HuH-7 (cell line): ENCODE data around the gene CCDC149.

Experiments
- DNase-seq: peaks from one replicate; pipeline ENCODE4 v3.0.0; 2011; ENCODE audit warnings: low spot score

The CCDC149 gene

DNA sequence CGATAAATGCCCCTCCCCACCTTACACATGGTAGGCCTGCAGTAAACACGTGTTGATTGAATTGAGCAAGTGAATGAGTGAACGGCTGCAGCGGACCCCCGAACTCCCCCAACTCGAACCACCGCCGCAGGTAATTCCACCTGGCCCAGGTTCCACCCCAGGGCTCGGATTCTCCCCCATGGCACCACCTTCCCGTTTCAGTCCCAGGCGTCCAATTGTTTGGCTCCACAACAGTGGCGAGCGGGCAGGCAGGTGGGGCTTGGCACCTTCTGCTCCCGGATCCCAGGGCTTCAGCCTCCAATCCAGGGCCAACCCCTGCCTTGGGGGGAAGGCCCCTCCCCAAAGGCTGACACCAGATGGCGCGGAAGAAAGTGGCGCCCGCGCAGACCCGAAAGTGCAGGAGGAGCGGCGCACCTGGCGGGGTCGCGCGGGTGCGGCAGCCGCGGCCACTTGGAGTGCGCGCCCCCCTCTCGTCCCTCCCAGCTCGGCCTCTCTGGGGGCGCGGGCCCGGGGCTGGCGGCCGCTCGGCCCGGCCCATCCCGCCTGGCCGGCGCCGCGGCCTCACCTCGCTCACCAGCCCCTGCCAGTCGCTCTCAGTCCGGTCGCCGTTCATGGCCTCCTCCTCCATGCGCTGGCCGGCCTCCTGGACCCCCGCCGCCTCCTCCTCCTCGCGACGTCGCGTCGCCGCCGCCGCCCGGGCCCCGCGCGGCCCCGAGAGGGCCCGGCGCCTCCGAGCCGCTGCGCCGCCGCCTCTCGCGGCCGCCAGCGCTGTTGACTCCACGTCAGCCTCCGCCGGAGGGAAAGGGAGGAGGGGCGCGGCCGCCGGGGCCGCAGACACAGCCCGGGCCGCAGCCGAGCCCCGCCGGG is at the start of gene CCDC149:
TSS of gene CCDC149 (minus strand) at position 791 of the 867 bp plus-strand sequence. CDS start at position 613, 178 bp downstream.
- peak; percentile 88 for DNase-seq

DNA sequence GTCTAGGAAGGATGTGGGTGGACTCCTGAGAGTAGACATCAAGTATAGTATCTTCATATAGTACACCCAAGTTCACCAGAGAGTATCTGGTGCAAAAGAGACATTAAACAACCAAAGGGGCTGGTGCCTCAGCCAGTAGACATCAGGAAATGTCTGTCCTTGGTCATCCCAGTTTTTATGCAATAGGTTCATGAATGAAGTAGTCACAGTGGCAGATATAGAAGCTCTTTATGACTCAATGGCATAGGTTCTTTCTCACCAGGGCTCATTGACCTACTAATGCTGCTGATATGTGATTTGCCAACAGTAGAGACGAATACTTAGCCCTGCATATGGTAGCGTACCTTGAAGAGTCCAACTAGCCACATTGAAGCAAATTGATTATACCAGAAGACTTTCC is 45.0 kb upstream of the CCDC149 start:
- DNase-seq = no peak

DNA sequence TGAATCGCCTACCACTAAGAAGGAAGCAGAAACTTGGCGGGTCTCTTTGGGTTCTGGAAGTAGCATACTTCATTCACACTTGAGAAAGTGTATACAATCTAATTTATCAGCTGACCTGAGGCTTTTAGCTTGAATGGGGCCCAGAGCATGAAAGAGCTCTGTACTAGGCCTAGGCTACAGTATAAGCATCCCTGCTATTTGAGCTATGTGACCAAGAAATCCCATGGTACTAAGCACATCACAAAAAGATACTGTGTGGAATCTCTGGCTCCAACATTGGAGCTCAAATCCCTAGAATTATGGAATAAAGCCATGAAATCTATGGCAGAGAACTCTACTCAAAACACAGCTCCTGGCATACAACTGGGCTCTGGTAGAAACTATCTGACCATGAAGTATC is 43.9 kb upstream of the CCDC149 start:
- no peak for DNase-seq

DNA sequence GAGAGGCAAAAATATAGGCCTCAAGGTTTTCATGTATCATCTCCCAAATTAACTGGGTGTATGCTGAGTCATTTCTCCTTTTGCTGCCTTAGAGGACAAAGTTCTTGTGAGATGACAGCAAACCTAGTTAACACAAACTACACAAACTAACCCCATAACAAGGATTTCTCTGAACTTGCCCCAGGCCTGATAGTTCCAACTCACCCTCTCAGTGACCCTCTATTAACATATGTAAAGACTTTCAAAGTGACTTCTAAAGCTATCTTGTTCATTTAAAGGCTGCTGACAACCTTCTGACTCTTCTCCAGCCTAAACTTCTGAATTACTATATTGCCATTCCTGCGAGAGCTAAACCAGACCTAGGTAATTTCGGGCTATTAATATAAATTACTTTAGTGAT is 43.2 kb upstream of the CCDC149 start:
- DNase-seq = no peak

DNA sequence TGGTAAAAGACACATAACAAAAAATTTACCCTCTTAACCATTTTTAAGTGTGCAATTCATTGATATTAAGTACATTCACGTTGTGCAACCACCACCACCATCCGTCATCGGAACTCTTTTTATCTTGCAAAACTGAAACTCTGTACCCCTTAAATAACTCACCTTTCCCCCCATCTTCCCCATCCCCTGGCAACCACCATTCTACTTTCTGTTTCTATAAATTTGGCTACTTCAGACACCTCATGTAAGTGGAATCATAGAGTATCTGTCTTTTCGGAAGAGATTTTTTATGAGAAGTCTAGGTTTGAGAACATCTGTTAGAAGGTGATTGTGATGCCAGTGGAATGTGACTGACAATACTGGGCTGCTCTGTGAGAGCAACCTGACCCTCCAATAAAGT is 39.8 kb upstream of the CCDC149 start:
- DNase-seq = no peak

DNA sequence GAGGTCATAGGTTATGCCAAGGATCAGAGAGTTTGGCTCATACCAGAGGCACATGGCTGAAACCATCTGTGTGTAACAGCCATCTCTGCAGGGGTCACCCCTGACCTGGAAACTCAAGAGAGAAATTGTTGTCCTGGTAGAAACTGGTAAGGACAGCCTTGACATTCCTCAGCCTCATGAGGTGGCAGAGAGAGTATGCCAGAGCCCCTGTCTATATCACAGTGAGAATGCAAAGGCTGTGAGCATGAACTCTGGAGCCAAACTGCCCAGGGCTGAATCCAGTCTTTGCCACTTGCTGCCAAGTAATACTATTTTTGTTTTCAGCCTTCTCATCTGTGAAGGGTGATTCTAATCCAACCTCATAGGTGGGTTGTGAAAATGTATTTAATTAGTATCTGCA is 37.1 kb upstream of the CCDC149 start:
- DNase-seq = no peak

DNA sequence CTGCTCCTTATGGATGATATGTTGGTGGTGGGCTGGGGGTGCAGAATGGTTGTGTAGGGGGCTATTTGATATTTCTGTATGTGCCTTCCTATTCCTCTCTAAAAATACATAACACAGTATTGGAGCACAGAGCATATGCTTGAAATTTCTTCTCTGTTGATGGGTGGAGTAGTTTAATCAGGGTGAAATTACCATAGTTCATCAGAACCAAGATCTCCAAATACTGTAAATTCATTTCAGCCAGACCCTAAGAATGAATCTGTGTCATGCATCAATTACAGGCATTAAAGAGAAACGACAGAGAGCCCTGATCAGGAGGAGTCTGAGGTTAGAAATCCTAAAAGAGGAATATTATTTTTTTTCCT is 25.1 kb upstream of the CCDC149 start:
- DNase-seq = no peak

DNA sequence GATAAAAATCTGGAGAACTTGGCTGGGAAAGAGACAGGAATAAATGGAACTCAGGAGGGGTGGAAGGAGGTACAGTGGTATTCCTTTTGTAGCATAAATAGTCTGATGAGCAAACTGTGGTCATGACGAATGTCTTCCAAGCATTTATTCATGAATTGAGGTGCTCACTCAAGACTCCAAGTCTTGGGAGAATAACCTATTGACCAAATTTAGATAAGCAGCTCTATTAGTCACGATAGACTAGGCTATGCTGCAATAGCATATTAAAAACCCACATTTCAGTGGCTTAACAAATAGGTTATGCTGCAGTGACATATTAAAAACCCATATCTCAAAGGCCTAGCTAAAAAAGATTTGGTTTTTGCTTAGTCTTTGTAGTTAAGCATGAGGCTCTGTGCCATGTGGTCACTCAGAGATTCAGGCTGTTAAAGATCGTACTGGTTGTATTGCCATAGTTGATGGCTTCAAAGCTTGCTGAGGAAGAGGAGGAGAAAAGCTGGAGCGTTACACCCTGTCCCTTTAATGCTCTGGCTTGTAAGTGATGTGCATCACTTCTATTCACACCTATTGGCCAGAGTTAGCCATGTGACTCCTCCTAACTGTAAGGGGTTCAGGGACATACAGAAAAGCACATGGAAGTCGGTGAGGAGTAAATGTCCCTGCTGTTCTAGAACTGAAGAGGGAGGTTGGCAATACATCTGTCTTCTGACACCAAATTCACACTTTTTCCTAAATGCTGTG is 24.5 kb upstream of the CCDC149 start:
- no peak for DNase-seq

DNA sequence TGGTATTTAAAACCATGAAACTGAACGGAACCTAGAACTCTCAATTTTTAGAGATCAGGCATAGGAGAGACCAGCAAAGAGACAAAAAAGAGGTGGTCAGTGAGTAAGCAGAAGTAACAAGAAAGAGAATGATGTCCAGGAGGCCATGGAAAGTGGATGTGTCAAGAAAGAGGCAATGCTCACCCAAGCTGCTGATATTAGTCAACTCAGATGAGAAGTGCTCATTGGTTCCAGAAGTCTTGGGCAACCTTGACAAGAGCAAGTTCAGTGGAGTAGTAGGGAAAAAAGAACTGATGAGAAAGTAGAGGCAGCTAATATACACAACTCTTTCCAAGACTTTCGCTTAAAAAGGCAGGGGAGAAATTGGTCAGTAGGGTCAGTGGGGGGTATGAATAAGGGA is 23.0 kb upstream of the CCDC149 start:
- DNase-seq = no peak

DNA sequence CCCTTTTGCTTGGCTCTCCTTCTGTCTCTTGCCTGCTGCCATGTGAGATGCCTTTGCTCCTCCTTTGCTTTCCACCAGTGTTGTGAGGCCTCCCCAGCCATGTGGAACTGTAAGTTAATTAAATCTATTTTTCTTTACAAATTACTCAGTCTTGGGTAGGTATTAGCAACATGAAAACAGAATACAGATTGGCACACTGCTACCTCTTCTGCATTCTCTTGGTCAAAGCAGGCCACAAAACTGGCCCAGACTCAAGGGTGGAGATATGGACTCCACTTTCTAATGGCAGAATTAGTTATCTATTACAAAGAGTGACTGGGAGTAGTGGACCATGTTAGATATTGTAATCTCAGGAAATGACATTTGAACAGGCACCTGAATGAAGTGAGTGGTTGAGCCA is 21.5 kb upstream of the CCDC149 start:
- DNase-seq = no peak

DNA sequence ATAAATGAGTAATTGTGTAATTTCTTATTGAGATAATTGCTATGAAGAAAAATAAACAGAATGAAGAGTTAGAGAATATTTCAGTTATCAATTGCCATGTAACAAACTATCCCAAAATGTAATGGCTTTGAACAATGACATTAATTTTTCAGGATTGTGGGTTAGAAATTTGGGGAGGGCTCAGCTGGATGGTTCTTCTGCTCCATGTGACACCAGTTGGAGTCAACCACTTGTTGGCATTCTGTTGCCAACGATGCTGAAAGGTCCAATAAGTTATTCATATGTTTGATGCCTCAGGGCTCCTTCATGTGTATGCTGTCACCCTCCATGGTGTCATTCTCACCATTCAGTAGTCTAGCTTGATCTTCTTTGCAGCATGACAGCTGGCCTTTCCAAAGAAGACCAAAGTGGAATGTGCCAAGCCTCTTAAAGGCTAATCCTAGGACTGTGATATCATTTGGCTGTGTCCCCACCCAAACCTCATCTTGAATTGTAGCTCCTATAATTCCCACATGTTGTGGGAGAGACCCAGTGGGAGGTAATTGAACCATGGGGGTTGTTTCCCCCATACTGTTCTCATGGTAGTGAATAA is 20.9 kb upstream of the CCDC149 start:
- DNase-seq = no peak

DNA sequence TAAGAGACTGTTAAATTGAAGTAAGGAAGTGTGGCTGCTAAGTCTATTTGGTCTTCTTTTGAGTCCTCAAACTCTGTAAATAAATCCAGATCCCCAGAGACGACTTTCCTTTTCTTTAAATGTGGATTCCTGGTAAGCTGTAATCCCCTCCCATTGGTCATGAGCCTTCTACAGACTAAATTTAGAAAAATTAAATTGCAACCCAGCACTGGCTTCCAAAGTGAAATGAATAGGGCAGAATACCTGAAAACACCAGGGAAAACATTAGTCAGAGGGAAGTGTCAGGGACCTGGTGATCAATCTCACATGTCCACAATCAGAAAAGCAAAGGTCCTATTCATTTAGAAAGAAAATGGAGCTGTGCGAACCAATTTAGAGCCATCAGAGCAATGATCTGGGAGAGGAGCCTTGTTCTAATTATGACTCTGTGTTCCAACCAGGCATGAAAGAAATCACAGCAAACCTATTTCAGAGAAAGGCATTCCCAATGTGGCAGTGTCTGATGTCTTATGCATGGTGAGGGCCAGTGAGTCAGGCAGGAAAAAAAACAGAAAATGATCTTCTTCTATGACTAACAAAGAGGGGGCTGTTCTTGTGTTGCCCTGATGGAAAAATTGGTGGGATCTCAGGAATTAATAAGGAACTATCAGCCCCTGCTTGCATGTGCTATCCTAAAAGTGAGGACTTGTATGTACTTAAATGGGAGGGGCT is 19.8 kb upstream of the CCDC149 start:
- no peak for DNase-seq

DNA sequence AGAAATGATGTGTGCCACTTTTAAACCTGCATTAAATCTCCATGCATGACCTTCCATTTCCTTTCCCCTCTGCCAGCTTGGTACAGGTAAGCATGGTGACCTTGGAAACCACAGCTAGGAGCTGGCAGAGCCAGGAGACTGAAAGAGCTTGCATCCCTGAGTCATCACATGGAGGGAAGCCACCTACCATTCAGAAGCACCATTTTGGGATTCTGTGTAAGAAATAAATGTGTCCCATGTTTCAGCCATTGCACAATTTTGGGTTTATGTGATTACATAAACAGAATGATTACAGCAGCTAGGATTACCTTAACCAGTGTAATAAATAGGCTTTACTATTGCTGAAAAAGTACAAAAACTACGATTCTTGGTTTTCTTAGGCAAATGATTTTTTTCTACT is 17.3 kb upstream of the CCDC149 start:
- no peak for DNase-seq

DNA sequence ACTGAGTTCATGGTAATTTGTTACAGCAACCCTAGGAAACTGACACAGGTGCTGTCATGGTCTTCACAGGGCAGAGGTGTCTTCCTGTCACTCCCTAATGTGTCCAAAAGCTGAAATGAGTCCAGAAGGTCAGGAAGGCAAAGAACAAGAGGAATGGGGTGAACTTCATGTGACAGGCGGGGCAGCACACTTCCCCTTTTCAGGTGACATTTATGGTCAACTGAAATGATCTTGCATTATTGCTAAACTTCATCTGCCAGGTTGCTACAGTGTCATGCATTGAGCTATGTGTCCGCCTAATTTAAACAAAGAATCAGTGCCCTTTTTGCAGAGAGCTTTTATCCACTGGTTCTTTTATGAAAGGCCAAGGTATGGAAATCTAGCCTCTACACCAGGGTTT is 15.9 kb upstream of the CCDC149 start:
- no peak for DNase-seq

DNA sequence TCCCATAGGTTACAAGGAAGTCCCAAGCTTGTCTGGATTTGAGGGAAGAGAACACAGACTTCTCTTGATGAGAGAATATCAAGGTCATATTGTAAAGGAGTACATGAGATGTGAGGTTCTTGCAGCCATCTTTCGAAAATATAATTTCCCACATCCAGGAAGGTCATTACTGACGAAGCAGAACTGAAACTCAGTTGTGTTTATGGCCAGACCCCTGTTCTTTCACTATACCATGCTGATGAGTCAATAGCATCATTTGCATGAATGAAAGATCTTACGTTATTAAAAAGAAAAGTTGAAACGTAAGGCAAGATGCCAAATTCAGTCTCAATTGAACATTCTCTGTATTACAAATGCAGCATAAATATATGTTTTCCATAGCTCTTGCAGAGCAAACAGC is 14.2 kb upstream of the CCDC149 start:
- DNase-seq = no peak

DNA sequence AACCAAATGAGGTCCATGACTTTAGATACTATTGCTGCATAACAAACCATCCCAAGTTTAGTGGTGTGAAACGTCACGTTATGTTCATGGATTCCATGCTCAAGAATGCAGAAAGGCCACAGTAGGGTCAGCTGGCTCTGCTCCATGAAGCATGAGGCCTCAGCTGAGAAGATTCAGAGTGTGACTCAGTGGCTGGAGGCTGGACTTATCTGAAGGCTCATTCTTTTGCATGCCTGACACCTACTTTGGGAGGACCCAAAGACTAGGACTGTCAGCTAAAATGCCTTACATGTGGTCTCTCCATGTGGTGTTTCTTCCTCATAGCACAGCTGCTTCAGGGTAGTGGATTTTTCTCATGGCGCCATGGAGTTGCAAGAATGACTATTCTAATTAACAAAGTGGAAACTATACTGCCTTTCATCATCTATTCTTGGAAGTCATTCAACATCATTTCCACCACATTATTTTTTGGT is 11.5 kb upstream of the CCDC149 start:
- DNase-seq = no peak

DNA sequence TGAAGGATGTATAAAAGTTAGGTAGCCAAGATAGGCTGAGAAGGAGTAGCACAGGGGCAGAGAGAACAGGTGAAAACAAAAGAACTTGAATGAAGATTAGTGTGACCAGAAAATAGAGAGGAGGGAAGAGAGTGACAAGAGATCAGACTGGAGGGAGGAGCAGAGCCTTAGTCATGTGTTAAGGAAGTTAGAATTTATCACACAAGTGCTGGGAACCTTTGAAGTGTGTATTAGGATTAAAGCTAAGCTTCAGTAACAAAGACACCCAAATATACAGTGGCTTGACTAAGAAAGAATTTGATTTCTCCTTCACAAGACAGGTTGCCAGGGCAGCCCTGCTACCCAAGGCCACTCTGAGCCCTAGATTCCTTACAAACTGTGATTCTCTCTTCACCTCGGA is 10.7 kb upstream of the CCDC149 start:
- DNase-seq = no peak

DNA sequence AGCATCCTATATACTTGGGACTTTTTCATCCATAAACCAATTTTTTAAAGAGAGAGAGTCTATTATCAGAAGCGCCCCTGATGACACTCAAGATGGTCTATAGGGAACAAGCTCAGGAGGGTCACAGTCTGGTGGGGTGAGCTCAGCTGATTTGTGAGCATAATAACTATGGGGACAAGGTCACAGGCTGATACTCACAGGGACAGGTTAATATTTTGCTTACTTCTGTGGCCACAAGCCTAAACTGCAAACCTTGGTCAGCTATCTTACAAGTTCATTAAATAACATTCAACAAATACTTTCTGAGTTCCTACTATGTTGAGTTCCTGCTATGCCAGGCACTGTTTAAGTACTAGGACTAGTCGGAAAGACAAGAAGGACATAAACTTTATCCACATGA is 10.2 kb upstream of the CCDC149 start:
- DNase-seq = no peak

DNA sequence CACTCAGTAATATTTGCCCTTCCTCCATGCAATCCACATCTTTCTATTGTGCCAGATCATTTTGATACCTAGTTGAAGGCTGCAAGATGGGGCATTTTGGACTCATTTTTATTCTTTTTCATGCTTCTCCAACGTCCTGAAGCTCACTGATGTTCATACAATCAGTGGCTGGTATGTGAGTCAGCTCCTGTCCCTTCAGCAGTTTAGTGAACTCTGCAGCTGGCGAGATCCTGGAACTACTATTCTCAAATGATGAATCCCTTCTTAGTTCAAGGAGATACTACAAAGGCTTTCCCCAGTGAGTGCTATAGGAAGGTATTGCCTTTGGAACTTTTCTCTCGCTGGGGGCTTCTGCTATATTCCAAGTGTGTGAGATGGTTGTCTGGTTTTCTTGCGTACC is 9.6 kb upstream of the CCDC149 start:
- no peak for DNase-seq

DNA sequence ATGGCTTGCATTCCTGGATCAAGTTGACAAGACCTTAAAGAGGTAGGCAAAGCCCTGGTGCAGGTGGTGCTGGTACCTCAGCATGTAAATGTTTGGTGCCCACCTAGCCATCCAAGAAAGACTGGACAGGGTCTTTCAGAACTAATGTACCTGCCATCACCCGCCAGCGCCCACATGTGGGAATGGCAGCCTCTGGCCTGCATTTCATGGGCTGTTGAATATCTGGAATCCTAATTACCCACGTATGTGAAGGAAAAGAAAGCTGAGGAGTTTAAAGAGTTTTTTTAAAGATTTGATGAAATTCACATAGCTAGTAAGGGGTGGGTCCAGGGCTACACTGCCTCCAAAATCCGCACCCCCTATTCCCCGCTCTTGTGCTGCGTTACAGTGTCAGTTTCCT is 8.6 kb upstream of the CCDC149 start:
- no peak for DNase-seq

DNA sequence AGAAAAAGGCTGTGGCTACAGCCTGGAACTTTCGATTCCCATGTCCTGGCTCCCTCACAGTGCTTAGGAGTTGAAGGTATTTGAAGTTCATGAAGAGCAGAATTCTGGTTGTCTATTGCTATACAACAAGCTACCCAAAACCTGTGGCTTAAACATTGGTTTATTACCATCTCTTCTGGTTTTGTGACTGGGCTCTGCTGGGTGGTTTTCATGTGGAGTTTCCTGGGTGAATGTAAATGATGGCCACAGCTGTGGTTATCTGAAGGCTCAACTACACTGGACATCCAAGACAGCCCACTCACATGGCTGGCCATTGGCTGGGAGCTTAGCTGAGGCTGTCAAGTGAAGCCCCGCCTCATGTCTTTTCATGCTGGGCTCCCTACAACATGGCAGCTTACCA is 7.2 kb upstream of the CCDC149 start:
- DNase-seq = no peak

DNA sequence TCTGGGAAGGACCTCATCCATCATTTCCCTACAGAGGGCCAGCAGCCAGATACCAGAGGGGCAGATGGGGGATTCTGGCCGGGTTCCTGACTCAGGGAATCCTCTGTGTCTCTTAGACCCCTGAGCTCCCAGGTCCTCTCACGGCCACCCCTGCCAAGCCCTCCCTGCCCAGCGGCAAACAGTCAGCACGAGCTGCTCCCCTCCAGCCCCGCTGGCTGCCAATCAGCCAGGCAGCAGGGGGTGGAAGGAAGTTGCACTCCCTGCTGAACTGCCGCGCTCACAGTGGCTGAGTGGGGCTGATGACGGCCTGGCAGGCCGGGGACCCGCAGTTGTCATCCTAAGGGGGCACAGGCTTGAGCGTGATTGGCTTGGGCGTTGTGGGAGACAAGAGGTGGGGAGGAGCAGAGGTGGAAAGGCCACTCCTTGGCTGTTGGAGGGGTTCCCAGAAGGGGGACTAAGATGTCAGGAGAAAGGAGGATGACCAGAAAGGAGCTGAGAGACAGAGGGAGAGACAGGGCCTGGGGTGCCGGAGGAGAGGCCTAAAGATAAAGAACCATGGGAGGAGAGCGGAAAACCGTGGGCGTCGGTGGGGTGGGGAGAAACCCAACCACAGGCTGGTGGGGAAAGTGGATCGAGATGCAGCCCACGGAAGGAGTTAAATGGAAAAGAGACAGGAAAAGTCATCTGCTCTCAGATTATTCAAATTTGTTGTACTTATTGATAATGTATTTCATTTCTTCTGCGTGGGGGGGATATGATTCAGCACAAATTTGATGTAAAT is 4.4 kb upstream of the CCDC149 start:
- no peak for DNase-seq
